Renal pelvis (tissue), 12 donors: ENCODE data around the gene MPV17L. TPM values are rescaled to one million over a fixed set of nuclear protein-coding genes. Genes with fewer than 3 reads are reported as not detected.
"Not testable (repeated sequence)": the region's sequence is repeated elsewhere in the genome, so short reads cannot be mapped to it uniquely, and the experiment has no call there.

ENCODE experiments used
- DNase-seq: peaks from one replicate; pipeline ENCODE4 v3.0.0-alpha.2; 2013
- long read RNA-seq, 16 experiments: transcript quantifications; one replicate each; lab custom pipeline, GENCODE V29; 2026
- polyA plus RNA-seq, 3 donors: library from polyadenylated mRNA; unstranded; fragments of 120-200 nt; gene quantifications; one replicate each; pipeline ENCODE4 v1.2.1, GENCODE V29; 2013; ENCODE audit not compliant: insufficient read length in 3 of 3

Gene MPV17L
- polyA plus RNA-seq: 10 to 100 TPM in 2 of 3 donors, 1 to 10 TPM in 1; 7.7 to 13.8 (median 13.4) TPM
- long read RNA-seq, donor 1, full-length matches to known transcripts: 4 of 4 reads
- long read RNA-seq, donor 1, partial matches to known transcripts: 0 of 4 reads
- long read RNA-seq, donor 1, other reads (novel, unspliced or antisense): 0 of 4 reads
- long read RNA-seq, donor 2, full-length matches to known transcripts: 4 of 4 reads
- long read RNA-seq, donor 2, partial matches to known transcripts: 0 of 4 reads
- long read RNA-seq, donor 2, other reads (novel, unspliced or antisense): 0 of 4 reads
- long read RNA-seq, donor 3, full-length matches to known transcripts: 3 of 3 reads
- long read RNA-seq, donor 3, partial matches to known transcripts: 0 of 3 reads
- long read RNA-seq, donor 3, other reads (novel, unspliced or antisense): 0 of 3 reads
- long read RNA-seq, donor 4, full-length matches to known transcripts: 4 of 4 reads
- long read RNA-seq, donor 4, partial matches to known transcripts: 0 of 4 reads
- long read RNA-seq, donor 4, other reads (novel, unspliced or antisense): 0 of 4 reads
- long read RNA-seq, donor 5, partial matches to known transcripts: 0 of 1 reads
- long read RNA-seq, donor 5, other reads (novel, unspliced or antisense): 0 of 1 reads
- long read RNA-seq, donor 6, full-length matches to known transcripts: 10 of 10 reads
- long read RNA-seq, donor 6, partial matches to known transcripts: 0 of 10 reads
- long read RNA-seq, donor 6, other reads (novel, unspliced or antisense): 0 of 10 reads
- long read RNA-seq, donor 7, full-length matches to known transcripts: 2 of 2 reads
- long read RNA-seq, donor 7, partial matches to known transcripts: 0 of 2 reads
- long read RNA-seq, donor 7, other reads (novel, unspliced or antisense): 0 of 2 reads
- long read RNA-seq, donor 8, partial matches to known transcripts: 0 of 1 reads
- long read RNA-seq, donor 8, other reads (novel, unspliced or antisense): 0 of 1 reads
- long read RNA-seq, donor 9: 0 reads
- long read RNA-seq, donor 10, partial matches to known transcripts: 0 of 4 reads
- long read RNA-seq, donor 10, other reads (novel, unspliced or antisense): 0 of 4 reads
- long read RNA-seq, donor 11, full-length matches to known transcripts: 3 of 3 reads
- long read RNA-seq, donor 11, partial matches to known transcripts: 0 of 3 reads
- long read RNA-seq, donor 11, other reads (novel, unspliced or antisense): 0 of 3 reads
- long read RNA-seq, donor 12, full-length matches to known transcripts: 5 of 5 reads
- long read RNA-seq, donor 12, partial matches to known transcripts: 0 of 5 reads
- long read RNA-seq, donor 12, other reads (novel, unspliced or antisense): 0 of 5 reads
- long read RNA-seq, donor 13, full-length matches to known transcripts: 3 of 3 reads
- long read RNA-seq, donor 13, partial matches to known transcripts: 0 of 3 reads
- long read RNA-seq, donor 13, other reads (novel, unspliced or antisense): 0 of 3 reads
- long read RNA-seq, donor 14: 0 reads
- long read RNA-seq, donor 15: 0 reads
- long read RNA-seq, donor 16, full-length matches to known transcripts: 7 of 7 reads
- long read RNA-seq, donor 16, partial matches to known transcripts: 0 of 7 reads
- long read RNA-seq, donor 16, other reads (novel, unspliced or antisense): 0 of 7 reads

DNA sequence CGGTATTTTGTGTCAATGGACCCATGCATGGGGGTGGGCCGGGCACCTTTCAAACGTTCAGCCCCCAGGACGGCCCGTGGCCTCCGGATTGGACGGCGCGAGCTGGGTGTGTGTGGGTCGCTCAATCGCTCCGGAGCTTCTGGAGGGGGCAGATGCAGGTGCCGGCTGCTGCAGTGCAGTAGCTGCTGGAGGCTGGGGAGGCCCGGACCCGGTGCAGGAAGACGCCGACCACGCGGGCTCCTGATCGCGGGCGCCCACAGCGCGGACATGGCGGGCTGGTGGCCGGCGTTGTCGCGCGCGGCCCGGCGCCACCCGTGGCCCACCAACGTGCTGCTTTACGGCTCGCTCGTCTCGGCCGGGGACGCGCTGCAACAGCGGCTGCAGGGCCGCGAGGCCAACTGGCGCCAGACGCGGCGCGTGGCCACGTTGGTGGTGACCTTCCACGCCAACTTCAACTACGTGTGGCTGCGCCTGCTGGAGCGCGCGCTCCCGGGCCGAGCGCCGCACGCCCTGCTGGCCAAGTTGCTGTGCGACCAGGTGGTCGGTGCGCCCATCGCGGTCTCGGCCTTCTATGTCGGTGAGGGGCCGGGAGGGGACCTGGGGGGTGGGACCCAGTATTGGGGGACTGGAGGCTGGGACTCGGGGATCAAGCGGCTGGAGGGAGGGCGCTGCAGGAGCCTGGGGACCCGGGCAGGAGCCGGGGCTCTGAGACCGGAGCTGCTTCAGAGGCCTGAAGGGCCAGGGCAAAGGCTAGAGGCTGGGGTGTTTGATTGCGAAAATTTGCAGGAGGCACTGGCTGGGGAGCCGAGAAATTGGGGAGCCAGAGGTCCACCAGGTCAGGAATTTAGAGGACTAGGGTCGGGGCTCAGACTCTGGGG, at the start of gene MPV17L:
Gene MPV17L, plus strand, starts transcription at position 124 of the 878 bp plus-strand sequence. Its CDS starts 144 bp downstream, at position 268.
- DNase-seq: peak; percentile 27

DNA sequence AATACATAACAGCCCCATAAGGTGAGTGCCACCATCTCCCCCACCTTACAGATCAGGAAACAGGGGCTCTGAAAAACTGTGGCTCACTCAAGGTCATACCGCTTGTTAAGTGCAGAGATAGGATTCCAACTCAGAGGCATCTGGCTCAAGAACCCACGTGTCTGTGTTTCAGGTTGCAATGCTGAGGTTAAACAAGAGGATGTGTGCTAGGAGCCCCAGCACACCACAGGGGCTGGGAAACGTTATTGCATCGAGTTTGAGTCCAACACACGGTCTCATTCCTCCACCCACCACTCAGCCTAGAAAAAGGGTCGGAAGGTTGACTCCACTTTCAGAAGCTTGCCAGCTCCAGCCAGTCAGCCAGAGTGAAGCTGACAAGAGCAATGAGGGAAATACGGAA, 46.8 kb upstream of the MPV17L start:
- DNase-seq: not testable (repeated sequence)

DNA sequence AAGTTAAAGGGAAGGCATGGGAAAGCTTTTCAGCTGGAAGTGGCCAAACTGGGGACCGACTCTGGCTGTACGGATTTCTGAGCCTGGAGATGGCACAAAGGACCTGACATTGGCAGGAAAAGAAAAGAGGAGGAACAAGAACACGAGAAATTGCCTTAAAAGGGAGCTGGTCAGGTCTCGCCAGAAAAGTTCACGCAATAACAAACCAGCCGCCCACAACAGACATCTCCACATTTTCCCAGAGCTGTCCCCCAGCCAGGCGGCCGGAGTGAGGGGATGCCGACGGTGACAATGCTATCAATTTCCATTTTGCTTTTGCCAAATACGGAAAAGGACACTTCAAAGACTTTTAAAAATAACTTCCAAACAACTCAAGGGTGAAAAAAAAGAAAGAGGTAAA, 44.3 kb upstream of the MPV17L start:
- DNase-seq: not testable (repeated sequence)

DNA sequence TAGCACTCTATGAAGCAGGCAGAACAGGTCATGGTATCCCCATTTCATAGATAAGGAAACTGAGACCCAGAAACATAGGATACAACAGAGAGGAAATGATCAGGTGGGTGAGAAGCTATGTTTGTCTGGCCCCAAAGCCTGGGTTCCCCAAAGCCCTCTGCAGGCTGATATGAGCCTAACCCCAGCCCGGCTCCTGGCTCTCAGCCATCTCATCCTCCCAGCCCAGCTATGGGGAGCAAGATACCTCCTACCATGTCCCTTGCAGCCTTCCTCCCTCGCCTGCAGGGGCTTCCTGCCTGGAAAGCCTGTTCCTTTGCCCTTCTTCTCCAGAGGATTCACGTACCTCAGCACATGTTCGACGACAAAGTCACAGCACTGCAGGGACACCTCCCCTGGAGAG, 43.8 kb upstream of the MPV17L start:
- not testable (repeated sequence) for DNase-seq

DNA sequence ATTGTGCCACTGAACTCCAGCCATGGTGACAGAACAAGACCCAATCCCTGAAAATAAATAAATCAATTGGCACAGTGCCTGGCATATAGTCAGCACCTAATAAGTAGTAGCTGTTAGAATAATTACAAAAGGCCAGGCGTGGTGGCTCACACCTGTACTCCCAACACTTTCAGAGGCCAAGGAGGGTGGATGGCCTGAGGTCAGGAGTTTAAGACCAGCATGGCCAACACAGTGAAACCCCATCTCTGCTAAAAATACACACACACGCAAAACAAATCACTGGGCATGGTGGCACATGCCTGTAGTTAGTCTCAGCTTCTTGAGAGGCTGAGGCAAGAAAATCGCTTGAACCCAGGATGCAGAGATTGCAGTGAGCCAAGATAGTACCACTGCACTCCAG, 42.7 kb upstream of the MPV17L start:
- DNase-seq: not testable (repeated sequence)

DNA sequence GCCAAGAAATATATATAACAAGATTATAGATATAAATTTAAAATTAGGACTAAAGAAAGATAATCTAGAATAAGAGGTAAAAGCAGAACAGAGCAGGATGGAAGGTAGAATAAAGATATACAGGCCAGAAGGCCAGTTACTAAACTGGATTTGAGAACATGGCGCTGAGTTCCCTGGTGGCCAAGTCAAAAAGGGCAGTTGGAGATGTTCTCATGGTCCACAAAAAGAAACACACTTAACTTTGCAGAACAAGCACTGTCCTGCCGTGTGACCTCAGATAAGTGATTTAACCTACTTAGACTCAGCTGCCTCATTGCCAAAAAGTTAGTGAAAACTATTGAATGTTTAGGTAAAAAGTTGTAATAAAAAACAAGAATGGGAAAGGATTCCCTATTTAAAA, 40.7 kb upstream of the MPV17L start:
- not testable (repeated sequence) for DNase-seq

DNA sequence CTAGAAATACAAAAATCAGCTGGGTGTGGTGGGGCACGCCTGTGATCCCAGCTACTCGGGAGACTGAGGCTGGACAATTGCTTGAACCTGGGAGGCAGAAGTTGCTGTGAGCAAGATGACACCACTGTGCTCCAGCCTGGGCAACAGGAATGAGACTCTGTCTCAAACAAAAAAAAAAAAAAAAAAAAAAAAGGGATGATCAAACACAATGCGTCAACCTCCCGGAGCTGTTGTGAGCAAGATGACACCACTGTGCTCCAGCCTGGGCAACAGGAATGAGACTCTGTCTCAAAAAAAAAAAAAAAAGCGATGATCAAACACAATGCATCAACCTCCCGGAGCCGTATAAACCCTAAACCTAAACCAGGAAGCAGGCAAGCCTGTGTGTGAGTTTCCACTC, 38.1 kb upstream of the MPV17L start:
- not testable (repeated sequence) for DNase-seq

DNA sequence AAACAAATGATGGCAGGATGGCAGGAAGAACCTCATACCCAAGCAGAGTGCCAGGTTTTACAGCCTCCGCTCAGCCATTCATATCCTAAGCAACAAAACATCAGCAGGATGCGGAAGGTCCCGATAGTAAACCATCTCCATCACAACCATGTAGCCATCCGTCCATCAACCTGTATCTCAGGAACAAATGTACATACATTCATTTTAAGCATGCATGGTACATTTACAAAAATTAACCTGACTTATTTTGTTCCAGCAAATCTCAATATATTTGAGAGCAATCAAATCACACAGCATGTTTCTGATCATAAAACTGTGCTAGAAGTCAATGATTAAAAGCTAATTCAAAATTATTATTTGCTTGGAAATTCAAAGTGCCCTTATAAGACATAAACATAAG, 17.4 kb upstream of the MPV17L start, which contains the start of gene NPIPA5:
Gene NPIPA5, minus strand, starts transcription at position 101 of the 400 bp plus-strand sequence. Its CDS starts 0 bp downstream, at position 101.
- DNase-seq: not testable (repeated sequence)

DNA sequence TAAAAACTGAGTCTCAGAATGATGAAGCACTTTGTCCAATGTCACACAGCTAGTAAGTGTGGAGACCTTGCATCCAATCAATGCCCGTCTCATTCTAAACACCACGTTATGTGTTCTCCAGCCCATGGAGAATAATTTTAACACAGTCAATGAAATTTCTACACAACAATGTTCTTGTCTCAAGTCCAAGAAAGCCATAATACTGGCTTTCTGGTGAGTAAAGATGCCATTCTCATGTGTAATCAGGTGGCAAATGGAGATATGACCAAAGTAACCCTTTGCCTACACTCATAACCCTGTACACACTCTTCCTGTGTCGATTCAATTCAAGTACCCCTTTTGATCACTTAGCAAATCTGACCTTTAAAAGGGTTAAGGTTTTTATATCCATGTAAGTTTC, 12.7 kb upstream of the MPV17L start:
- DNase-seq: not testable (repeated sequence)

DNA sequence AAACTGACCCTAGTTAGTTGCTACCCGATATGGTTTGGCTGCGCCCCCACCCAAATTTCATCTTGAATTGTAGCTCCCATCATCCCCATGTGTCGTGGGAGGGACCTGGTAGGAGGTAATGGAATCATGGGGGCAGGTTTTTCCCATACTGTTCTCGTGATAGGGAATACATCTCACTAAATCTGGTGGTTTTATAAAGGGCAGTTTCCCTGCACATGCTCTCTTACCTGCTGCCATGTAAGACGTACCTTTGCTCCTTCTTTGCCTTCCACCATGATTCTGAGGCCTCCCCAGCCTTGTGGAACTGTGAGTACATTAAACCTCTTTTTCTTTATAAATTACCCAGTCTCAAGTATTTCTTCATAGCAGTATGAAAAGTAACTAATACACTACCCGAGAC, 7.5 kb upstream of the MPV17L start:
- DNase-seq: not testable (repeated sequence)

DNA sequence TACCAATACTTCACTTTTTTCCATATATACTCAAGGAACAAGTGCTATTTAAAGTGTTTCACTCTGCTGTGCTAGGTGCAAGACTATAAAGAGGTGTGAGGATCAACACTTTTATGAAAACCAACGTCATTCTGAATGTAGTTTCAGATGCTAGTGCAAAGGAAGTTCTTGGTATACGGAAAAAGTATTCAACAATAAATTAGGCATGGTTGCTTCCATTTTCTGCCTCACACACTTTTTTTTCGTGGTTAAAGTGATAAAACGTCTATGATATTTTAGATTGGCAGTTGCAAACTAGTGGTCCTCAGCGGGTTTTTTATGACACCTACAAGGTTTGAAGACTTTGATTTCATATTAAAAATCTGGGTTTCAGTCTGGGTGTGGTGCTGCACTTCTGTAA, 5.6 kb upstream of the MPV17L start:
- not testable (repeated sequence) for DNase-seq

DNA sequence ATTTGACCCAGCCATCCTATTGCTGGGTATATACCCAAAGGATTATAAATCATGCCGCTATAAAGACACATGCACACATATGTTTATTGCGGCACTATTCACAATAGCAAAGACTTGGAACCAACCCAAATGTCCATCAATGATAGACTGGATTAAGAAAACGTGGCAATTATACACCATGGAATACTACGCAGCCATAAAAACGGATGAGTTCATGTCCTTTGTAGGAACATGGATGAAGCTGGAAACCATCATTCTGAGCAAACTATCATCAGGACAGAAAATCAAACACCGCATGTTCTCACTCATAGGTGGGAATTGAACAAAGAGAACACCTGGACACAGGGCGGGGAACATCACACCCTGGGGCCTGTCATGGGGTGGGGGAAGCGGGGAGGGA, 2.5 kb upstream of the MPV17L start:
- DNase-seq: not testable (repeated sequence)

DNA sequence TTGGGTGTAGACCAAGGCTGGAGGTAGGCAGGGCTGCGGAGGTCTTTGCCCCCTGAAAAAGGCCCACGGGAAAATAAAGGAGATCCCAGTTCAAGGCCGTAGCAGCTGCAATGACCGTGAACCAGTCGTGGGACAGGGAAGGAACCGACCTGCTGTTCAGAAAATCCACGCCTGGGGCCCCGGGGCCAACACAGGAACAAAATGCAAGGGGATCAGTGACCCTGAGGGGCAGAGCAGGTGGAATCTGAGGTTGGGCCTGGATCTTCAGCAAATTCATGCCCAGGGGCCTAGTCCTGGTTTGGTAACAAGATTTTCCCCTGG, 915 bp downstream of the MPV17L start:
- not testable (repeated sequence) for DNase-seq

DNA sequence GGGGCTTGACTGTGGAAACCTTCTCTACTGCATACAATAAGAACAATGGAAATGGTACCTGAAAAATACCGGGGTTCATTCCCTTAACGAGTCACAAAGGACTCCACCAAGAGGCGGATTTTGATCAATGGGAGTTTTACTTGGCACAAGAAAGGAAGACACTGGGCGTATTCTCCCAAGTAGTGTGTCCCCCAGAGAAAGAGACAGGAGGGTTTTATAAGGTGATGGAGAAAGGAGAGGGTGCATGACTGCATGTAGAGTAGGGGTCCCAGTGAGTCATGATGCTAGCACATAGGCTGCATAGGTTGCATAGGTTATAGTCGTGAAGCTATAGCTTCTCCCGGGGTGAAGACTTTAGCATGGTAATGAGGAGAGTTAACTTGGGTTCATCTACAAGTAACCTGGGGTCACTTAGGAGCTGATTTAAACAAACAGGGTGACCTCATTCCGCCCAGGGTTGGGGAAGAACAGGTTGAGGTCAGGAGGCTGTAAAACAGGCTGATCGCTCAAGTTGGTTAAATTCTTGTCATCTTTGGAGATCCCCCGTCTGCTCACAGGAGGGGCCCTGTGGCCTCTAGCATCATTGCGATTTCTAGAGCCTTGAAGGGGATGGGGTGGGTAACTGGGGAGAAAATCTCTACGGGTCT, 1.5 kb downstream of the MPV17L start:
- no peak for DNase-seq

DNA sequence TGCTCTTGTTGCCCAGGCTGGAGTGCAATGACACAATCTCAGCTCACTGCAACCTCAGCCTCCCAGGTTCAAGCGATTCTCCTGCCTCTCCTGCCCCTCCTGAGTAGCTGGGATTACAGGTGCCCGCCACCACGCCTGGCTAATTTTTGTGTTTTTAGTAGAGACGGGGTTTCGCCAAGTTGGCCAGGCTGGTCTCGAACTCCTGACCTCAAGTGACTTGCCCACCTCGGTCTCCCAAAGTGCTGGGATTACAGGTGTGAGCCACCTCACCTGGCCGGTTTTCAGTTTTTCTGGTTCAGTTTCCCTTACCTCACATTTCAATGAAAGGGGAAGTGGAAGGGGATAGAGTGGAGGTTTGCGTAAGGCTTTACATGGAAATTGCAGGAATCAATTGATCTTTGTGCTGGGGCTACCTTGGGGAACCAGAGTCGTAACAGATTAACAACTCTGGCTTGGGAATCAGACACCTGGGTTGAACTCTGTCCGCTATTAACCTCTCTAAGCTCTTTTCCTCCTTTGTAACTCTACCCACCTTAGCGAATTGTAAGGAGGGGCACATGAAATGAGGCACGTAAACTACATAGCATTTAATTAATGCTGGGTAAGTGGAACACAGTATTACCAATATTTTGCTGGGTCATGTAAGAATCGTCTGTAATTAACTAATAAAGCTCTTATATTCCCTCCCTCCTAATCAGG, 3.2 kb downstream of the MPV17L start:
- DNase-seq: peak; percentile 43

DNA sequence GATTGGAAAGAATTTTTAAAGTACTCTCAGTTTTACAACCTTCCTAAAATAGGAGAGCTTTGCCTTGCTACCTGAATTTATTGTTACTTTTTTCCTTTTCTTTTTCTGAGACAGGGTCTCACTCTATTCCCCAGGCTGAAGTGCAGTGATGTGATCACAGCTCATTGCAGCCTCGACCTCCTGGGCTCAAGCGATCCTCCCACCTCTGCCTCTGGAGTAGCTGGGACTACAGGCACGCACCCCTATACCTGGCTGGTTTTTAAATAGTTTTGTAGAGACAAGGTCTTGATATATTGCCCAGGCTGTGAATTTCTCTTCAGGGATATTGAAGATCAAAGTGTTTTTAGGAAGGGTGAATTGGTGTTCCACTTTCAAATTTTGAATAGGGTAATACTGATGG, 3.8 kb downstream of the MPV17L start:
- DNase-seq: no peak

DNA sequence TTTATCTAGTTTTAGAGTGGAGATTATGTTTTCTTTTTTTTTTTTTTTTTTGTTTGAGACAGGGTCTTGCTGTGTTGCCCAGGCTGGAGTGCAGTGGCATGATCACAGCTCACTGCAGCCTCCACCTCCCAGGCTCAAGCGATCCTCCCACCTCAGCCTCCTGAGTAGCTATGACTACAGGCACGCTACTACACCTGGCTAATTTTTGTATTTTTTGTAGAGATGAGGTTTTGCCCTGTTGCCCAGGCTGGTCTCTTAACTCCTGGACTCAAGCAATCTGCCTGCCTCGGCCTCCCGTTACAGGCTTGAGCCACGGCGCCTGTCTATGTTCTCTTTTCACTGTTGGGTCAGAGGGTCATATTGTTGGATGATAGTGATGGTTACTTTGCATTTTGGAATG, 4.8 kb downstream of the MPV17L start:
- DNase-seq: not testable (repeated sequence)

DNA sequence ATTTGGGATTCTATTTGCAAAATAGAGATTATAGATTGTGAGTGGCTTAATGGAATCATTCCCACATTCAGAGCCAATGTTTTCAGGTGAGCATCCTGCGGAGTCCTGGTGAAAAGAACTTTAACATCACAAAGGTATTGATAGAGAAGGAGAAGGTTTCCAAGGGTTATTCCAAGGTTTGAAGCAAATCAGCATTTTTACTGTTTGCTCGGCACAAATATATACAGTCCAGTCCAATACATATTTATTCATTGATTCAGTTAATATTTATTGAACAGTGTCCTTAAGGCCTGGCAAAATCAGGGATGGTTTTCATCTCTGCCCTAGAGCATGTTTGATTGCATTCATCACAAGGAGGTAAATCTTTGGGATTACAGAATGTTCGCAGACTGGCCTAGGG, 6.4 kb downstream of the MPV17L start:
- no peak for DNase-seq
